ENCODE results near the gene NUTM2D. TPM values are rescaled to one million over a fixed set of nuclear protein-coding genes. Genes with fewer than 3 reads are reported as not detected.
"Not testable (repeated sequence)": the region's sequence is repeated elsewhere in the genome, so short reads cannot be mapped to it uniquely, and the experiment has no call there.

Gene NUTM2D
- total and polyA plus RNA-seq, 2 donors (not counting 1 experiment from before 2014, with no cell fraction given), result 1.1 to 1.3 TPM

- H3K4me1 ChIP-seq (ENCODE audit: control insufficient read depth, extremely low read depth, insufficient read depth, low read length); H3K36me3 ChIP-seq (ENCODE audit: control insufficient read depth, insufficient read depth, low read length); H2AFZ ChIP-seq (ENCODE audit: low read length); H3K4me2 ChIP-seq (ENCODE audit: extremely low read depth, insufficient read depth, low read length); H3K9me3 ChIP-seq (ENCODE audit: control insufficient read depth, insufficient read depth, low read depth, low read length); H3K27me3 ChIP-seq (ENCODE audit: control insufficient read depth, insufficient read depth, low read length); H4K20me1 ChIP-seq (ENCODE audit: control insufficient read depth, extremely low read depth, insufficient read depth, low read length): not testable (repeated sequence)
- Histone ChIP-seq H3K4me3 (replicated peaks in 1 of 4; ENCODE audit: control extremely low read depth in 1 of 4, insufficient read depth in 1 of 4, low read depth in 3 of 4, low read length in 4 of 4) (peak overlapping the region in 3 of 4 experiments; percentile 28 to 61 (median 35)), H3K79me2 (ENCODE audit: control insufficient read depth, insufficient read depth, low read length) (peaks cover 12% of the 10 kb centered on the region), H3K27ac (ENCODE audit: insufficient read depth, low read length) (peak overlapping the region; percentile 53), H3K9ac (ENCODE audit: insufficient read depth, low read length) (peak overlapping the region; percentile 60)
- DNase-seq (ENCODE audit: low read depth in 2 of 2), result peak; percentile 88 to 94
Observed at GRCh38 chr10:87342249-87342710, 15.3 kb upstream of the NUTM2D start.

- H3K4me3 ChIP-seq (replicated peaks in 1 of 4; ENCODE audit: control extremely low read depth in 1 of 4, insufficient read depth in 1 of 4, low read depth in 3 of 4, low read length in 4 of 4), result peak overlapping the region in 3 of 4 experiments; percentile 31 to 53 (median 31)
- H3K27ac ChIP-seq (ENCODE audit: insufficient read depth, low read length), result peak overlapping the region; percentile 32
- not testable (repeated sequence) for H3K27me3 ChIP-seq (ENCODE audit: control insufficient read depth, insufficient read depth, low read length); H2AFZ ChIP-seq (ENCODE audit: low read length); H3K9me3 ChIP-seq (ENCODE audit: control insufficient read depth, insufficient read depth, low read depth, low read length); H3K36me3 ChIP-seq (ENCODE audit: control insufficient read depth, insufficient read depth, low read length); H4K20me1 ChIP-seq (ENCODE audit: control insufficient read depth, extremely low read depth, insufficient read depth, low read length); H3K4me1 ChIP-seq (ENCODE audit: control insufficient read depth, extremely low read depth, insufficient read depth, low read length); H3K4me2 ChIP-seq (ENCODE audit: extremely low read depth, insufficient read depth, low read length)
- peaks cover 10% of the 10 kb centered on the region for H3K79me2 ChIP-seq (ENCODE audit: control insufficient read depth, insufficient read depth, low read length)
- peak; percentile 72 for DNase-seq (ENCODE audit: low read depth in 2 of 2)
- peak; percentile 13 to 23 for TF ChIP-seq CTCF (conservative IDR thresholded peaks at IDR 0.05 in 1 of 2, IDR thresholded peaks at IDR 0.05 in 1 of 2; ENCODE audit: low read depth in 1 of 2, low read length in 2 of 2)
- H3K9ac ChIP-seq (ENCODE audit: insufficient read depth, low read length), result peak overlapping the region; percentile 50
Observed at GRCh38 chr10:87342711-87343258, 14.8 kb upstream of the NUTM2D start.

- not testable (repeated sequence) for H3K4me2 ChIP-seq (ENCODE audit: extremely low read depth, insufficient read depth, low read length); DNase-seq (ENCODE audit: low read depth in 2 of 2); H3K4me3 ChIP-seq (replicated peaks in 1 of 4; ENCODE audit: control extremely low read depth in 1 of 4, insufficient read depth in 1 of 4, low read depth in 3 of 4, low read length in 4 of 4); H3K36me3 ChIP-seq (ENCODE audit: control insufficient read depth, insufficient read depth, low read length); H3K9me3 ChIP-seq (ENCODE audit: control insufficient read depth, insufficient read depth, low read depth, low read length); H3K79me2 ChIP-seq (ENCODE audit: control insufficient read depth, insufficient read depth, low read length); H3K27ac ChIP-seq (ENCODE audit: insufficient read depth, low read length); H4K20me1 ChIP-seq (ENCODE audit: control insufficient read depth, extremely low read depth, insufficient read depth, low read length); H2AFZ ChIP-seq (ENCODE audit: low read length); H3K4me1 ChIP-seq (ENCODE audit: control insufficient read depth, extremely low read depth, insufficient read depth, low read length); H3K27me3 ChIP-seq (ENCODE audit: control insufficient read depth, insufficient read depth, low read length); H3K9ac ChIP-seq (ENCODE audit: insufficient read depth, low read length)
Observed at GRCh38 chr10:87345743-87346142, 11.8 kb upstream of the NUTM2D start.

- not testable (repeated sequence) for H3K79me2 ChIP-seq (ENCODE audit: control insufficient read depth, insufficient read depth, low read length); H3K4me3 ChIP-seq (replicated peaks in 1 of 4; ENCODE audit: control extremely low read depth in 1 of 4, insufficient read depth in 1 of 4, low read depth in 3 of 4, low read length in 4 of 4); H3K27me3 ChIP-seq (ENCODE audit: control insufficient read depth, insufficient read depth, low read length); DNase-seq (ENCODE audit: low read depth in 2 of 2); H3K36me3 ChIP-seq (ENCODE audit: control insufficient read depth, insufficient read depth, low read length); H3K9ac ChIP-seq (ENCODE audit: insufficient read depth, low read length); H2AFZ ChIP-seq (ENCODE audit: low read length); H3K4me2 ChIP-seq (ENCODE audit: extremely low read depth, insufficient read depth, low read length); H4K20me1 ChIP-seq (ENCODE audit: control insufficient read depth, extremely low read depth, insufficient read depth, low read length); H3K27ac ChIP-seq (ENCODE audit: insufficient read depth, low read length); H3K4me1 ChIP-seq (ENCODE audit: control insufficient read depth, extremely low read depth, insufficient read depth, low read length); H3K9me3 ChIP-seq (ENCODE audit: control insufficient read depth, insufficient read depth, low read depth, low read length)
Observed at GRCh38 chr10:87350161-87350560, 7.4 kb upstream of the NUTM2D start.

GRCh38 chr10:87352825-87353224 is 4.7 kb upstream of the NUTM2D start:
- not testable (repeated sequence) for H3K4me3 ChIP-seq (replicated peaks in 1 of 4; ENCODE audit: control extremely low read depth in 1 of 4, insufficient read depth in 1 of 4, low read depth in 3 of 4, low read length in 4 of 4); H3K4me1 ChIP-seq (ENCODE audit: control insufficient read depth, extremely low read depth, insufficient read depth, low read length)

GRCh38 chr10:87355110-87355509 is 2.4 kb upstream of the NUTM2D start:
- H3K27ac ChIP-seq (ENCODE audit: insufficient read depth, low read length); H3K4me3 ChIP-seq (replicated peaks in 1 of 4; ENCODE audit: control extremely low read depth in 1 of 4, insufficient read depth in 1 of 4, low read depth in 3 of 4, low read length in 4 of 4); H3K79me2 ChIP-seq (ENCODE audit: control insufficient read depth, insufficient read depth, low read length); H4K20me1 ChIP-seq (ENCODE audit: control insufficient read depth, extremely low read depth, insufficient read depth, low read length); H3K4me2 ChIP-seq (ENCODE audit: extremely low read depth, insufficient read depth, low read length); H2AFZ ChIP-seq (ENCODE audit: low read length); DNase-seq (ENCODE audit: low read depth in 2 of 2); H3K27me3 ChIP-seq (ENCODE audit: control insufficient read depth, insufficient read depth, low read length); H3K4me1 ChIP-seq (ENCODE audit: control insufficient read depth, extremely low read depth, insufficient read depth, low read length); H3K9ac ChIP-seq (ENCODE audit: insufficient read depth, low read length); H3K36me3 ChIP-seq (ENCODE audit: control insufficient read depth, insufficient read depth, low read length); H3K9me3 ChIP-seq (ENCODE audit: control insufficient read depth, insufficient read depth, low read depth, low read length): not testable (repeated sequence)

More at GRCh38 chr10:87352825-87353224, 4.7 kb upstream of the NUTM2D start:
- not testable (repeated sequence) for H2AFZ ChIP-seq (ENCODE audit: low read length); H3K27ac ChIP-seq (ENCODE audit: insufficient read depth, low read length); H3K27me3 ChIP-seq (ENCODE audit: control insufficient read depth, insufficient read depth, low read length); H3K9me3 ChIP-seq (ENCODE audit: control insufficient read depth, insufficient read depth, low read depth, low read length); H3K4me2 ChIP-seq (ENCODE audit: extremely low read depth, insufficient read depth, low read length); H3K79me2 ChIP-seq (ENCODE audit: control insufficient read depth, insufficient read depth, low read length); H3K36me3 ChIP-seq (ENCODE audit: control insufficient read depth, insufficient read depth, low read length); H4K20me1 ChIP-seq (ENCODE audit: control insufficient read depth, extremely low read depth, insufficient read depth, low read length); H3K9ac ChIP-seq (ENCODE audit: insufficient read depth, low read length)
- peak in 1 of 2 donors; percentile 35 for DNase-seq (ENCODE audit: low read depth in 2 of 2)
